ENCODE data around the gene THRB.

The THRB gene

GRCh38 chr3:24495326-24495994 is 810 bp upstream of the THRB start (continued):
- TF ChIP-seq ZSCAN16 (tag by site-specific recombination; IDR thresholded peaks at IDR 0.05) (no peak), ZBTB21 (tag by site-specific recombination; IDR thresholded peaks at IDR 0.05) (no peak), ZNF560 (tag by site-specific recombination; IDR thresholded peaks at IDR 0.05; ENCODE audit: borderline replicate concordance) (no peak), ZEB2 (tag by site-specific recombination; IDR thresholded peaks at IDR 0.05) (peak; percentile 92), ZSCAN4 (tag by site-specific recombination; IDR thresholded peaks at IDR 0.05) (no peak), MEIS1 (CRISPR knock-in tag; IDR thresholded peaks at IDR 0.05; ENCODE audit: borderline replicate concordance) (no peak), ZNF660 (tag by site-specific recombination; IDR thresholded peaks at IDR 0.05) (no peak), ZNF112 (tag by site-specific recombination; IDR thresholded peaks at IDR 0.05) (no peak), ZNF175 (tag by site-specific recombination; IDR thresholded peaks at IDR 0.05) (no peak), ZNF394 (tag by site-specific recombination; IDR thresholded peaks at IDR 0.05; ENCODE audit: borderline replicate concordance) (peak; percentile 53; the same call in 1 of the 2 replicates), ZBTB8A (tag by site-specific recombination; IDR thresholded peaks at IDR 0.05) (peak; percentile 85), ZNF311 (tag by site-specific recombination; IDR thresholded peaks at IDR 0.05; ENCODE audit: borderline replicate concordance) (no peak), ZNF324 (tag by site-specific recombination; IDR thresholded peaks at IDR 0.05) (no peak), ZNF416 (tag by site-specific recombination; IDR thresholded peaks at IDR 0.05) (0 out of 2 replicates have a peak, but pooled peaks have one; percentile 13), ZNF214 (tag by site-specific recombination; IDR thresholded peaks at IDR 0.05; ENCODE audit: borderline replicate concordance) (no peak), ZNF610 (tag by site-specific recombination; IDR thresholded peaks at IDR 0.05; ENCODE audit: borderline replicate concordance) (0 out of 2 replicates have a peak, but pooled peaks have one; percentile 32), PBX3 (CRISPR knock-in tag; IDR thresholded peaks at IDR 0.05) (no peak), ATF2 (tag by site-specific recombination; IDR thresholded peaks at IDR 0.05; ENCODE audit: low read depth) (no peak), MYNN (tag by site-specific recombination; IDR thresholded peaks at IDR 0.05; ENCODE audit: borderline replicate concordance) (no peak), KLF8 (tag by site-specific recombination; IDR thresholded peaks at IDR 0.05) (peak; percentile 79), ZNF791 (tag by site-specific recombination; IDR thresholded peaks at IDR 0.05) (no peak), PRDM4 (tag by site-specific recombination; IDR thresholded peaks at IDR 0.05) (no peak; the same call in 1 of the 2 replicates), ZFHX2 (tag by site-specific recombination; conservative IDR thresholded peaks at IDR 0.05) (peak; percentile 99), ZNF423 (tag by site-specific recombination; IDR thresholded peaks at IDR 0.05) (peak; percentile 42), ZFP41 (tag by site-specific recombination; IDR thresholded peaks at IDR 0.05; ENCODE audit: borderline replicate concordance) (no peak), ZXDB (tag by site-specific recombination; IDR thresholded peaks at IDR 0.05) (peak; percentile 58), ZNF670 (tag by site-specific recombination; IDR thresholded peaks at IDR 0.05; ENCODE audit: low read depth) (no peak), ZNF398 (tag by site-specific recombination; IDR thresholded peaks at IDR 0.05) (peak; percentile 76)
